ENCODE results near the gene B4GALNT3.

The B4GALNT3 gene

DNA sequence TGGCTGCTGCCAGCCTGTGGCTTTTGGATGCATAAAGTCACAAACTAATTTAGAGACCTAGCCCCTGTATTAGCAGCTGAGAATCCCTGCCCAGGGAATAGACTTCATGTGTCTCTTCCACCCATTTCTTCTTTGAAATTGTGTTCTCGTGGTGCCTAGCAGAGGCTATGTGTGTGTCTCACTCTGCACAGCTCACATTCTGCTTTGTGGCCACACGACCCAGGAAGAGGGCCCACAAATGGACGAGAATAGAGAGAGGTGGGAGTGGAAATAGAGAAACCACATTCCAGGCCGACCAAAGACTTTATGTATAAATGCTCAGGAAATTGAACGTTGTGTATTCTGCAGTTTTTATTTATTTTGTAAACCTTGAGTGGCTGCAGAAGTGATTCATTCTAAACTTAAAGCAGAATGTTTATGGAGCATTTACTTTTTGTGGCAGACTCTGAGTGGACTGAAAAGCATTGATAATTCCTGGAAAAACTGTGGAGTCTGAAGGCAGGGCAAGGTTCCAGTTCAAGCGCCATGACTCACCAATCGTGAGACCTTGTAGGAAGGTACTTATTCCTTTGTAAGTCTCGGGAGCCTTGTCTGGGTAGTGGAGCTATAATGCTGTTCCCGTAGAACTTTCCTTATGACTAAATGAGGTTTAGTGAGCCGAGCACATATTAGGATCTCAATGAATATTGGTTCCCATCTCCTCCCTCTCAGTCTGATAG lies 9.1 kb downstream of the B4GALNT3 start:
- DNase-seq, result no peak

DNA sequence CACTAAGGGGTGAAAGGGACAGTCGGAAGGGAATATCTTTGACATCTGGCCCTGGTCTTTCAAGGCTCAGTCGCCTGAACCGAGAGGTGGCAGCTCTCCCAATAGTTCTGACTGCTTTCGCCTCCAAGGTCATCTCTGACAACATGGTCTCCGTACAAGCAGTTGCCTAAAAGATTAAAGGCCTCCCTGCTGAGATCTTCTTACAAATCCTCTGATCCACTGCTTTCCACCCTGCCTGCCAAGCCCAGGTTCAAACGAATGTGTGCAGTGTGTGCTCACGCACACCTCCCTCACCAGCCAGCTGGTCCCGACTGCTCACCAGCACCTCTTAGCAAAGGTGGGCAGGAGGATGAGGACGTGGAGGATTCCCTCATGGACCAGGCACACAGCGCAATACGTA lies 10.4 kb downstream of the B4GALNT3 start:
- DNase-seq, result no peak

DNA sequence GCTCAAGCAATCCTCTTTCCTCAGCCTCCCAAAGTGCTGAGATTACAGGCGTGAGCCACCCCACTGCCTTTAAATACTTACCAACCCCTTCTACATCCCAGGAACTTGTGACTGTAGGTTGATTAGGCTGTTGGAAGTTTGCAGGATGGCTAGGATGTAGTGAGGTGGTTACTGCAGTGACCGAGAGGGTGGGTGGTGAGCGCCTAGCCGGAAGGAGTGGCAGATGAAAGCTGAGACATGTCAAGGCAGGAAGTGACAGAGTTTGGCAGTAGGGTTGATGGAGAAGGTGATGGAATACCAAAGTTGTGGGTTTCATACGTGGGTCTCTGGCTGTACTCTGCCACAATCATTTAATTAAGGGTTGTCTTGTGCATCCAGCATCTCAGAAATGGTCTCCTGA lies 13.5 kb downstream of the B4GALNT3 start:
- DNase-seq, result no peak

DNA sequence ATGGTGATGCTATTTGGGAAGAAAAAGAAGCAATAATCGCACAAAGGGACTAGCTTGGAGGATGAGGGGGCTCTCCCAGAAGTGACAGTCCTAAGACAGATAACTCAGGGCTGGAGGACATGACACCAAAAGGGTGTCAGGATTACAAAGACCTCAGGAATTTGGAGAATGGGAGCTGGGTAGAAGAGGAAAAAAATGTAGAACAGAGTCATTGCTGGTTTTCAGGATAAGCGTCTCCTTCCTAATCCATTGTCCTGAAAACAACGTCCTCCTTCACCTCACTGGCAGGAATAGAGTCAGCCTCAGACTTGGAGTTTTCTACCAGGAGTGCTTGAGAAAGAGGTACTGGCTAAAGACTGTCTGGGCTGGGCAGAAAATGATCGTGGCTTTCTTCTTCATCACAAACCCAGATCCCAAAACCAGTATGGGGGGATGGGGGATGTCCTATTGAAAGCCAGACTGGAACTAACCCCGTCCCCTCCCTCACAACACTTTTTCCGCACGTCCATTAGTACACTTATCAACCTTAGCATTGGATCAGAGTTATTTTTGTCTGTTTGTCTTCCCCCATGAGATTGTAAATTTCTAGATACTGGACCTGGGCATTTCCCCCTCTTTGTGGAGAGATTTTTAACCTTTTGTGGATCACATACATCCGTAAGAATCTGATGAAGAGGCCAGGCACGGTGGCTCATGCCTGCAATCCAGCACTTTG lies 14.3 kb downstream of the B4GALNT3 start:
- no peak for DNase-seq

DNA sequence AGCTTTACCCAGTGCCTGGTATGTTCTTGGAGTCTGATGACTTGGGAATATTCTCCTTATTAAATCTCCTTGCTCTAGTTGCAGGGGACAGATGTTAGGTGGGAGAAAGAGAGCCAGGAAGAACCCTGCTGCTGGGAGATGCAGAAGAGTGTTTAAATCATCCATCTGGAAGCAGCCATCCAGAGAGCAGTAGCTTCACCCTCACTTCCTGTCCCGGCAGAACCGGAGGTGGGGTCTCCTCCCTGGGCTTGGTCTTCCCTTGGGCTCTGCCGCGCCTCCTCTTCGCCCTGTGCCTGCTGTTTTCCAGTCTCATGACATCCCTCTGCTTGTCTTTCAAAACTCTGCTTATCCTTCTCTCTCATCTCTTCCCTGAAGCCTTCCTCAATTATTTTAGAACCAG lies 15.5 kb downstream of the B4GALNT3 start:
- no peak for DNase-seq

DNA sequence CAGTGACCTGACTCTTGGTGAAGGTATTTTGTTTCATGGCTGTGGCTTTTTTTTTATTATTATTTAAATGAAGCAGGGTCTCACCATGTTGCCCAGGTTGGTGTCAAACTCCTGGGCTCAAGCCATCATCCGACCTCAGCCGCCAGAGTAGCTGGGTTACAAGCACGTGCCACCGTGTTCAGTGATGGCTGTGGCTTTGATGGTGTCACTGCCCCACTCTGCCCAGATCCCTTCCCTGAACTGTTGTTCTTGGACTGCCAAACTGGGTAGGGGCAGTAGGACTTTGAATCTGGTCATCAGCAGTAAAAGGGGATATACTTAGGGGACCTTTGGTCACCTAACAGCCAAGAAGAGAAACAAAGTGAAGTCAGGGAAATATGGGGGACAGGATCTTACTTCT lies 19.4 kb downstream of the B4GALNT3 start:
- no peak for DNase-seq

DNA sequence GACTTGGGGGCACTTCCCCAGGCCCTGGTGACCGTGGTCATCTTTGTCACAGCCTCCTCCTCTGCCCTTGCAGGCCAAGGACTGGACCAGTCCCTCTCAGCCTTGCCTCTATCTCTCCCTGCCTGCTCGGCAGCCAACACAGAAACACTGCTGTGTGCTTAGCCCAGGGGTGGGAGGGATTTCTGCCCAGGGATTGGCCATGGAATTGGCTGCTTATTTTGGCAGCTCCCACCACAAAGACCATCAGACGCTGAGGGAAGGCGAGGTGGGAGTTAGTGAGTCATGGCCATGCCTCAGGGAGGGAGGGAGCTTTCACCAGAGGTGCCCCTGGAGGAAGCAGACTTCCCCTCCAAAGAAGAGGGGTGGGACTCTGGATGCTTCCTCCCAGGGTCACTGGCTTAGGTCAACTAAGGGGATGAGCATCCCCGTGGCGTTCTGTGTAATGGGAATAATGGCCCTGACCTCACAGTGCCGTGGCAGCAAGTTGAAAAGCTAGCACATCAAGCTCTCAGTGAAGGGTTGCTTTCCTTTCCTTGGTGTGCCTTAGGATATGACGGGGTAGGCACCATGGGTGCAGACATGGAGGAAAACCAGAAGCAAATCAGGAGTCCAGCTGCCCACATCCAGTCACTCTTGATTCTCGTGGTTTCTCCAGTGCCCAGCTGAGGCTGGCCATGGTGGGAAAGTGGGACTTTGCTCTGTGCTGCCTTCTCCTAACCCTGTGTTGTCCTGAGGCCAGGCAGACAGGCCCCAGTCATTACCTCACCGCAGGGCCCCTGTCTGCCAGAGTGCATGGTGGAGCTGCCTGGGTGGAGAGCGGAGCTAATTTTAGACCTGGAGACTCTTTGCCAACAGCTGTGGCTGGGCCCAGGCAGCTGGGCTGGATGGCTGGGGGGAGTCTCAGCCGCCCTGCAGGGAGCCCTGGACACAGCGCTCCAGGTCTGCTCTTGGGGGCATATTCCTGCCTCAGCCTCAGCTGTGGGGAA lies 21.4 kb downstream of the B4GALNT3 start:
- DNase-seq, result peak; percentile 26 to 66

GRCh38 chr12:482061-482460 lies 22.3 kb downstream of the B4GALNT3 start:
- no peak for DNase-seq

GRCh38 chr12:484096-484495 lies 24.4 kb downstream of the B4GALNT3 start:
- no peak for DNase-seq

- DNase-seq, result no peak
Observed at GRCh38 chr12:490260-490659, 30.5 kb downstream of the B4GALNT3 start.

- no peak for DNase-seq
Observed at GRCh38 chr12:495466-495865, 35.7 kb downstream of the B4GALNT3 start.

GRCh38 chr12:496736-497135 lies 37.0 kb downstream of the B4GALNT3 start:
- DNase-seq, result no peak

DNA sequence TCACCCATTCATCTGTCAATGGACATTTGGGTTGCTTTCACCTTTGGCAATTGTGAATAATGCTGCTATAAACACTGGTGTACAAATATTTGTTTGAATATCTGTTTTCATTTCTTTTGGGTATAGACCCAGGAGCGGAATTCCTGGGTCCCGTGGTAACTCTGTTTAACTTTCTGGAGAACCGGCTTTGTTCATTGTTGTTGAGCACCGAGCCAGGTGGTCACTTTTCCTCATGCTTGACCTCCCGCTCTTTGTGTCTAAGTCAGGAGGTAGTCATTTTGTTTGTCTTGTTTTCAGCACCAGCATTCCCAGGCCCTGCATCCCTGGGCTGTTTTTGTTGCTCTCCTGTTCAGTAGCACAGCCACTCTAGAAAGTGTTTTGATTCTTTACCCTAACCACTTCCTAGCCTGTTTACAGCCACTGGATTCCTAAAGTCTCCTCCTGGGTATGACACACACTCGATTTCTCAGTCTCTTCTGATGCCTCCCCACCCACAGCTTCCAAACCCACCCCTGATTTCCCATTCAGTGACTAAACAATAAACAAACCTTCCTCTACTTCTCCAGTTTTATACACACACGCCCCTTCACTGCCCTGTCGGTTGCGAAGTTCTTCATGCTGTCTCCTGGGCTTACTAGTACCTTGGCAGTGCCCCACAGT lies 37.9 kb downstream of the B4GALNT3 start:
- DNase-seq, result no peak

GRCh38 chr12:499837-500458 lies 40.2 kb downstream of the B4GALNT3 start:
- DNase-seq, result no peak

GRCh38 chr12:501722-502447 lies 42.1 kb downstream of the B4GALNT3 start:
- no peak for DNase-seq

DNA sequence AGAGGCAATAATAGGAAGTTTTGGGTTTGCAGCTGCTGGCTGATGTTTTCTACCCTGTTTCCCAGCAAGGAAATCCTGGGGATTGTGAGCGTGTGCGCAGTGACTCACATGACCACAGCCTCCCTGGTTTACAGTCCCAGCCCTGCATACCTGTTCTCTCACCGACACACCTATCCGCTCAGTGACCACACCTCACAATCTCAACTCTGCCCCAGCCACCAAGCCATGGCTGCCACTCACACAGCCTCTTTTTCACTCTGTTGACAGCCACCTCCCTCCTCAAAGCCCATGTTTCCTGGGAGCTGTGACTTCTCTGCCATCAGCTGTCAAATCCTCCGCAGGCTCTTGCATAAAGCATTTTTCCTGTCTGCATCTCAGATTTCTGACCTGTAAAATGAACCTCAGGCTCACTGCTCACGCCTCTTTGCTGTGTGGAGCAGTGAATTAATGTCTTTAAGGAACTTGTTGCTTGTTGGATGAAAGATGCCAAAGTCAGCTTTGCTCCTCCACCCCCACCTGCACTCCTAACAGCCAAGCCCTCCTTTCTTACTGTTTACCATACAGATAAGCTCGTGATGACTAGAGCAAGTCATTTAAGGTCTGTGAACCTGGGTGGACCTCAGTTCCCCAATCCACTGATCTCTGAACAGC lies 43.5 kb downstream of the B4GALNT3 start:
- DNase-seq, result no peak

DNA sequence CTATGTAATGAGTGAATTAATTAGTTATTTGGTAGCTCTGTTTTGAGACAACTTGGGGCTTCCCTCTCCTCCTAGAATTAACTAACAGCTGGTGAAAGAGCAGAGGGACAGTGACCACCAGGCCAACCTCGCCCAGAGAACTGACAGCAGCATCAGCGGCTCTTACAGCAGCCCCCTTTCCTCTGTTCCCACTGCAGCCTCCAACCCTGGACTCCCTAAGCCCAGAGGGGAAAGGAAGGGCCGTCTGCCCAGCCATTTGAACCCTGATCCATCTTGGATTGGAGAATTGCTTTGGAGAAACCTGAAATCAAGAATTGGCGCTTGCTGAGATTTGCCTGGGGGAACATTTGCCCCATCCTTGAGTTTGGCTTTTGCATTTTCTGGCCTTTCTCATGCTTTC lies 45.5 kb downstream of the B4GALNT3 start:
- no peak for DNase-seq

GRCh38 chr12:507391-507796 lies 47.7 kb downstream of the B4GALNT3 start:
- no peak for DNase-seq

GRCh38 chr12:508145-508544 lies 48.4 kb downstream of the B4GALNT3 start:
- DNase-seq, result no peak

DNA sequence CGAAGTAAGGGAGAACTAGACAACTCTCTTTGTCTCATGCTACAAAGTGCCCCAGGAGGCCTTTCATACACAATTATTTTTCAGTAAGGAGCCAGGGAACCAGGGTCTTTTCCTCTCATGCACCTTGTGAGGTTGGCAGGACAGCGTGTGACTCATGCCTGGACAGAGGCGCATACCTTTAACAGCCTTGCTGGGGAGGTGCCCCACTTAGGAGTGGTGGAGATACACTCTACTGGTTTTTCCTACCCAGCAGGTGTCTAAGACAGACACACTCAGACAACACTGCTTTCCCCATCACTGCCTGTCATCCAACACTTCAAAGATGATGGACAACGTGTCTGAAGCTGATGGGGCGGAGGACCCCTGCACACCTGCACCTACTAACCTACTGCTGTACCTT lies 49.1 kb downstream of the B4GALNT3 start:
- no peak for DNase-seq

- DNase-seq, result no peak
Observed at GRCh38 chr12:509500-509899, 49.8 kb downstream of the B4GALNT3 start.

Measured in SHP77 (cell line).